WI38 (cell line): ENCODE data around the gene ISG15.

ENCODE experiments used
- H3K4me3 ChIP-seq: 2 replicates; pipeline ENCODE4 v1.5.1; 2011; ENCODE audit warnings: low read depth, mild to moderate bottlenecking, control low read depth, low read length
- CTCF ChIP-seq: IDR thresholded peaks from 2 replicates; pipeline ENCODE4 v1.5.1; 2012; ENCODE audit warnings: low read depth, mild to moderate bottlenecking, control low read depth, low read length

Gene ISG15

GRCh38 chr1:1034439-1034781, 21.1 kb downstream of the ISG15 start:
- H3K4me3 ChIP-seq = no peak overlapping the region
- no peak for TF ChIP-seq CTCF

- no peak for TF ChIP-seq CTCF
- H3K4me3 ChIP-seq = no peak overlapping the region
Measured at GRCh38 chr1:1035291-1035943, 22.1 kb downstream of the ISG15 start.

- H3K4me3 ChIP-seq = no peak overlapping the region
- TF ChIP-seq CTCF = no peak
Measured at GRCh38 chr1:1037366-1038327, 24.4 kb downstream of the ISG15 start.

- no peak overlapping the region for H3K4me3 ChIP-seq
- TF ChIP-seq CTCF = no peak
Measured at GRCh38 chr1:1038694-1039093, 25.4 kb downstream of the ISG15 start.

- no peak overlapping the region for H3K4me3 ChIP-seq
- TF ChIP-seq CTCF = no peak
Measured at GRCh38 chr1:1039145-1039910, 26.0 kb downstream of the ISG15 start.

GRCh38 chr1:1040004-1040991, 27.0 kb downstream of the ISG15 start:
- H3K4me3 ChIP-seq = peak overlapping the region; percentile 42

More at GRCh38 chr1:1040004-1040991, 27.0 kb downstream of the ISG15 start:
- TF ChIP-seq CTCF = peak; percentile 4; the same call in 1 of the 2 replicates
